ENCODE measurements around the gene PALD1. TPM values are rescaled to one million over a fixed set of nuclear protein-coding genes. Genes with fewer than 3 reads are reported as not detected.

Gene PALD1
- total RNA-seq, 1 donor from 2014 or later: 4.1 TPM

DNA sequence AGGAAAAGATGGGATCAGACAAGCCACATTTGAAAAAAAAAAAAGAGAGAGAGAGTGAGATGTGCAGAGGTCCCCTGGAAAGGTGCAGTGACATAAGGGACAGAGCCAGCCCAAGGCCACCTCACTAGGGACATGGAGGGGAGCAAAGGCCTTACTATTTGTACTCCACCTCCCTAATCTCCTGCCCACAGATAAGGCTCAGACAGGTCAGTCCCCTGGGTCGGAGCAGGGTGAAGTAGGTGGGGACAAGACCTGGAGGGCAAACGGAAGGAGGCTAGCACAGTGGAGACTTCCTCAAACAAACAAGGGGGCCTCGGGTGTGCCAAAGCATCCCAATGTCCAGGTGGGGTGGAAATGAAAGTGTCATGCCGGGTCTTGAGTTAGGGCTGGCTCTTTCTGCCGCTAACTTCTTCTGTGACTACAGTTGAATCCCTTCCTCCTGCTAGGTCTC, 117.0 kb downstream of the PALD1 start:
- Mint-ChIP-seq H3K27ac (ENCODE audit: unreplicated experiment) (no peak overlapping the region), H3K4me1 (ENCODE audit: low read depth) (no peaks in the 10 kb centered on the region), H3K9me3 (ENCODE audit: low read depth) (no peaks in the 10 kb centered on the region), H3K36me3 (ENCODE audit: low read depth) (no peaks in the 10 kb centered on the region), H3K27me3 (ENCODE audit: low read depth) (peaks cover 23% of the 10 kb centered on the region), H3K4me3 (ENCODE audit: unreplicated experiment) (no peak overlapping the region)
- DNase-seq (ENCODE audit: low spot score): no peak
- TF ChIP-seq, protein P1, sequence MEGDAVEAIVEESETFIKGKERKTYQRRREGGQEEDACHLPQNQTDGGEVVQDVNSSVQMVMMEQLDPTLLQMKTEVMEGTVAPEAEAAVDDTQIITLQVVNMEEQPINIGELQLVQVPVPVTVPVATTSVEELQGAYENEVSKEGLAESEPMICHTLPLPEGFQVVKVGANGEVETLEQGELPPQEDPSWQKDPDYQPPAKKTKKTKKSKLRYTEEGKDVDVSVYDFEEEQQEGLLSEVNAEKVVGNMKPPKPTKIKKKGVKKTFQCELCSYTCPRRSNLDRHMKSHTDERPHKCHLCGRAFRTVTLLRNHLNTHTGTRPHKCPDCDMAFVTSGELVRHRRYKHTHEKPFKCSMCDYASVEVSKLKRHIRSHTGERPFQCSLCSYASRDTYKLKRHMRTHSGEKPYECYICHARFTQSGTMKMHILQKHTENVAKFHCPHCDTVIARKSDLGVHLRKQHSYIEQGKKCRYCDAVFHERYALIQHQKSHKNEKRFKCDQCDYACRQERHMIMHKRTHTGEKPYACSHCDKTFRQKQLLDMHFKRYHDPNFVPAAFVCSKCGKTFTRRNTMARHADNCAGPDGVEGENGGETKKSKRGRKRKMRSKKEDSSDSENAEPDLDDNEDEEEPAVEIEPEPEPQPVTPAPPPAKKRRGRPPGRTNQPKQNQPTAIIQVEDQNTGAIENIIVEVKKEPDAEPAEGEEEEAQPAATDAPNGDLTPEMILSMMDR (IDR thresholded peaks at IDR 0.05): no peak

DNA sequence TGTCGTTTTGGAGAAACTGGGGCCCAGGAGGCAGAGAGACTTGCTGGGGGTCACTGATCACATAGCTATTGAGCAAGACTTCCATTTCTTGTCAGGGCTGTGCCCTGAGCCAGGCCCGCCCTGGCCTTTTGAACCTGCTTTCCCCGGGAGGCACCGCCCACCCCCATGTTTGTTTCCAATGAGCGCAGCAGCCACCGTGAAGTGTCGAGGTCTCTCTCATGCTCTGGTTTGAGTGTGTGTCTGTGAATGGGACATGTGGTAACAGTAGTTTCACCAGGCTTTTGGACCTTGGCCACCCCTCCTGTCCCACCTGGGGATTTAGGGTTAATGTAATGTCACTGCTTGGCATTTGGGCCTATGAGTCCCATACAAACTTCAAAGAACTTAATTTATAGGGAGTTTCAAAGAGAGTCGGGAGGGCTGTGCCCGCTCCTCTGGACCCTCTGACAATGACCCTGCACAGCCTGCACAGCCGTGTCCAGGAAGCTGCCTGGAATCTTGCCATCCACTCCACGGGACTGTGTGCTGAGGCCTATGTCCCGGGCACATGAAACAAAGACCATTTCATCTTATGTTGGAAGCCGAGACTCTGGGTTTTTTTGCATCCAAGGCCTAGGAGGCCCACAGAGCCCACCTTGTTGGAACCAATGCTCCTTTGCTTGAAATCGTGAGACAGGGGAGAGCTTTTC, 117.7 kb downstream of the PALD1 start:
- no peaks in the 10 kb centered on the region for H3K4me1 Mint-ChIP-seq (ENCODE audit: low read depth)
- no peak overlapping the region for H3K27ac Mint-ChIP-seq (ENCODE audit: unreplicated experiment)
- no peaks in the 10 kb centered on the region for H3K36me3 Mint-ChIP-seq (ENCODE audit: low read depth)

DNA sequence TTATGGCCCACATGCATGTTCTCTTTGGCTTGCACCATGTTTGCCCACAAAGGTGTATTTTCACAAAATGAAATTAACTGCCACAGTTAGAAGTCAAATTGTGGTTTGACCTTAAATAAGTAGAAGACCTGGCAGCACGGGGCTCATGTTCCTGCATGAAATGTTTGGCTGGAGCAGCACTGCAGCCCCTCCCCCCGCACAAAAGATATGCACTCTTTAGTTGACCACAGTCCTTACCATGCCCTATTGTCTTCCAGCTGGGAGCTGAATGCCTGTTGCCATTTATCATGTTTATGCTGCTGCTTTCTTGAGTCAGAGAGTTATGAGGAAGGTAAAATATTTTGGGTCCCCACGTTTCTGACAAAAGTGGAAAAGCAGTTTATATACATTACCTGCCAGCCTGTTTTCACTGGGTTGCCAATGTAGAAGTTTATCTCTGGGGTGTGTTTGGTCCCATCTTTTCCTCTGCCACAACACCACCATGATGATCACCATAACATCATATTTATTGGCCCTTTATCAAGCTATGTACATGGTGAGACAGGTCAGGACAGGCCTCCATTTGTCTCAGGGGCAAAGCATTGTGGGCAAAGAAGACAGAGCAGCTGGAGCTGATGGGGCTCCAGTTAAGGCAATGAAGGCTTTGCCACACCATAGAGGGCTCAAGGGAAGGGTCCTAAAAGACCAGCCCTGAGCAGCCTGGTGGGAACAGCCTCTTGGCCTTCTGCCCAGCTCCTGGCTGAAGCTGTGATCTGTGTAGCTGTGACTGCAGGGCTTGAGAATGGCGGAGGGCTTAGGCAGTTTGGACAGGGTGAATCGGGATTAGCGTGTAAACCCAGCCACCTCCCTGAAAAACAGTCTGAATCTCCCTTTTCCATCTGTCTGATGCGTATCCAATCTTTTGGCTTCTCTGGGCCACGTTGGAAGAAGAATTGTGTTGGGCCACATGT, 118.6 kb downstream of the PALD1 start:
- no peak overlapping the region for H3K27ac Mint-ChIP-seq (ENCODE audit: unreplicated experiment)
- H3K36me3 Mint-ChIP-seq (ENCODE audit: low read depth): no peaks in the 10 kb centered on the region
- H3K9me3 Mint-ChIP-seq (ENCODE audit: low read depth): no peaks in the 10 kb centered on the region
- H3K4me3 Mint-ChIP-seq (ENCODE audit: unreplicated experiment): no peak overlapping the region
- H3K27me3 Mint-ChIP-seq (ENCODE audit: low read depth): peaks cover 16% of the 10 kb centered on the region
- TF ChIP-seq, protein P1 (IDR thresholded peaks at IDR 0.05): no peak
- no peaks in the 10 kb centered on the region for H3K4me1 Mint-ChIP-seq (ENCODE audit: low read depth)
- no peak for DNase-seq (ENCODE audit: low spot score)

More for the DNA sequence above, 117.7 kb downstream of the PALD1 start:
- Mint-ChIP-seq H3K9me3 (ENCODE audit: low read depth) (no peaks in the 10 kb centered on the region), H3K4me3 (ENCODE audit: unreplicated experiment) (no peak overlapping the region), H3K27me3 (ENCODE audit: low read depth) (peaks cover 17% of the 10 kb centered on the region)
- no peak for DNase-seq (ENCODE audit: low spot score)
- TF ChIP-seq, protein P1 (IDR thresholded peaks at IDR 0.05): no peak

DNA sequence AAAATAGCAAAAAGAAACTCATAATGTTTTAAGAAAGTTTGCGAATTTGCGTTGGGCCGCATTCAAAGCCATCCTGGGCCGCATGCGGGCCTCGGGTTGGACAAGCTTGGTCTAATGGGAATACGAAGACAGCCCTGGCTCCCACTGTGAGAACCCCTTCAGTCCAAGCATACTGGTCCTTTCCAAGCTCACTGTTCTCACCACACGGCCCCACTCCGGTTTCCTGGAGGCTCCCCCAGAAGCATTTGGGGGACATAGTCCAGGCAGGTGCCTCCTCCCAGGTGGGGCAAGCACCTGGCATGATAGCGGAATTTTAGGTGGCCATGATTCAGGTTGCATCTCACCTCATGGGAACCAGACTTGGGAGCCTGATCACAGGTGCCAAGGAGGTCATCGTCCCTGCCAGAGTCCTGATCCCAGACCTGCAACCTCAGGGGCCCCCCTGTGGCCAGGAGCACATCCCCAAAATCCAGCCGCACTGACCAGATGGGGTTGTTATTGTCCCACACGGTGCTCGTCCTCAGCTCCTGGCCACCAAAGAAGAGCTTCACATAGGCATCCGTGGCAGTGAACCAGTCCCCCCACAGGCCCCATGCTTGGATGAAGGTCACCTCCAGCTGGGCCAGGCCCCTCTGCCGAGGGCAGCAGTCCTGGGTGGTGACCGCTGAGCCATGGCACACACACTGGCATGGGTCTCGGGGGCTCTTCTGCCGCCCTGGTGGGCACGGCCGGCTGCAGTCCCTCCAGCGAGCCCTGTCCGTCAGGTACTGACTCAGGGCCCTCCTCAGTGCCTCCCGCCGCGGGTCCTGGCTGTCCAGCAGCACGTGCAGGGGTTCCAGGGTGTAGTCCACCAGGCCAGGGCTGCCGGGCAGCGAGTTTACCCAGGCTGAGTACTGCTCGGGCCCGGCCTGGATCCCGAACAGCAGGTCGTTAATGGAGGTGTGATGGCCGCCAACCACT, 119.6 kb downstream of the PALD1 start:
- no peak overlapping the region for H3K4me3 Mint-ChIP-seq (ENCODE audit: unreplicated experiment)
- H3K27me3 Mint-ChIP-seq (ENCODE audit: low read depth): peaks cover 11% of the 10 kb centered on the region
- no peaks in the 10 kb centered on the region for H3K36me3 Mint-ChIP-seq (ENCODE audit: low read depth)
- no peak overlapping the region for H3K27ac Mint-ChIP-seq (ENCODE audit: unreplicated experiment)
- DNase-seq (ENCODE audit: low spot score): no peak
- TF ChIP-seq, protein P1 (IDR thresholded peaks at IDR 0.05): no peak
- no peaks in the 10 kb centered on the region for H3K4me1 Mint-ChIP-seq (ENCODE audit: low read depth)
- H3K9me3 Mint-ChIP-seq (ENCODE audit: low read depth): no peaks in the 10 kb centered on the region

All from chondrocyte (in vitro differentiated cells).